Muscle layer of duodenum (tissue), 2 donors: ENCODE results near the gene ITGA1.

ENCODE experiments used
- H3K27ac ChIP-seq: one replicate; pipeline ENCODE4 v1.7.0; 2013; ENCODE audit warnings: mild to moderate bottlenecking, low read length
- H3K27me3 ChIP-seq: one replicate; pipeline ENCODE4 v1.7.0; 2013; ENCODE audit warnings: low read depth, mild to moderate bottlenecking, control low read depth, low read length
- H3K36me3 ChIP-seq, 2 donors: one replicate each; pipeline ENCODE4 v1.7.0; 2013; ENCODE audit warnings: low read length in 2 of 2, control low read depth in 1 of 2, mild to moderate bottlenecking in 1 of 2; ENCODE audit not compliant: insufficient read depth in 2 of 2, control insufficient read depth in 1 of 2
- H3K4me1 ChIP-seq, 2 donors: one replicate each; pipeline ENCODE4 v1.7.0; 2013; ENCODE audit warnings: low read length in 2 of 2, mild to moderate bottlenecking in 2 of 2, control low read depth in 1 of 2, moderate library complexity in 1 of 2; ENCODE audit not compliant: insufficient read depth in 2 of 2, control insufficient read depth in 1 of 2
- H3K4me3 ChIP-seq, 2 donors: one replicate each; pipeline ENCODE4 v1.7.0; 2013; ENCODE audit warnings: low read length in 2 of 2, low read depth in 1 of 2, mild to moderate bottlenecking in 1 of 2
- H3K9me3 ChIP-seq, 2 donors: one replicate each; pipeline ENCODE4 v1.7.0; 2013; ENCODE audit warnings: low read length in 2 of 2, control low read depth in 1 of 2, mild to moderate bottlenecking in 1 of 2; ENCODE audit not compliant: control insufficient read depth in 1 of 2
- donor health status: healthy.

Gene ITGA1

GRCh38 chr5:52943285-52943684 is 155.6 kb downstream of the ITGA1 start:
- Histone ChIP-seq H3K4me1 (peaks cover 0 to 29% of the 10 kb centered on the region in 2 donors), H3K9me3 (no peaks in the 10 kb centered on the region), H3K27me3 (no peaks in the 10 kb centered on the region), H3K4me3 (no peak overlapping the region), H3K36me3 (peaks cover 14 to 24% of the 10 kb centered on the region in 2 donors), H3K27ac (no peak overlapping the region)

GRCh38 chr5:52943808-52944207 is 156.1 kb downstream of the ITGA1 start:
- H3K4me1 ChIP-seq: peaks cover 0 to 34% of the 10 kb centered on the region in 2 donors
- no peaks in the 10 kb centered on the region for H3K27me3 ChIP-seq
- no peak overlapping the region for H3K4me3 ChIP-seq
- H3K27ac ChIP-seq: no peak overlapping the region
- H3K36me3 ChIP-seq: peaks cover 14 to 22% of the 10 kb centered on the region in 2 donors
- no peaks in the 10 kb centered on the region for H3K9me3 ChIP-seq

DNA sequence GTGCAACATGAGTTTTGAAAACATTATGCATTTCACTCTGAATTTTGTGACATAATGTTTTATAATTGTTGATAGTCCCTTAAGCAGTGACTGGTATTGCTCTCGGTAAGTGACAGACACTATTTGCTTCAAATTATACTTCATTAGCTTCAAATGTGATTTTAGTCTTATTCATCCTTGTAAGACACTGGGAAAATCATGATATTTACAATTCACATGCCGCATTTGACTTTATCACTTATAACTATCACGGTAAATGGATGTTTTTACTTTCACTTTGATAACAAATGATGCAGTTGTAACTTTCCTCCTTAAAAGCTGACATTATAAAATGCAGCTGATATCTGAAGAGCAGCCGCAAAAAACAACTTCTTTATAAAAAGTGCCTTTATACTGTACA is 157.3 kb downstream of the ITGA1 start:
- H3K9me3 ChIP-seq: no peaks in the 10 kb centered on the region
- H3K4me3 ChIP-seq: peak overlapping the region; percentile 24 to 45
- no peaks in the 10 kb centered on the region for H3K27me3 ChIP-seq
- peaks cover 0 to 44% of the 10 kb centered on the region in 2 donors for H3K4me1 ChIP-seq
- H3K27ac ChIP-seq: peak overlapping the region; percentile 54
- peaks cover 8 to 15% of the 10 kb centered on the region in 2 donors for H3K36me3 ChIP-seq

- Histone ChIP-seq H3K36me3 (peaks cover 3 to 6% of the 10 kb centered on the region in 2 donors), H3K9me3 (no peaks in the 10 kb centered on the region), H3K27ac (no peak overlapping the region), H3K4me1 (peaks cover 0 to 53% of the 10 kb centered on the region in 2 donors), H3K27me3 (no peaks in the 10 kb centered on the region), H3K4me3 (no peak overlapping the region)
These were observed 159.5 kb downstream of the ITGA1 start for GRCh38 chr5:52947208-52947607.

DNA sequence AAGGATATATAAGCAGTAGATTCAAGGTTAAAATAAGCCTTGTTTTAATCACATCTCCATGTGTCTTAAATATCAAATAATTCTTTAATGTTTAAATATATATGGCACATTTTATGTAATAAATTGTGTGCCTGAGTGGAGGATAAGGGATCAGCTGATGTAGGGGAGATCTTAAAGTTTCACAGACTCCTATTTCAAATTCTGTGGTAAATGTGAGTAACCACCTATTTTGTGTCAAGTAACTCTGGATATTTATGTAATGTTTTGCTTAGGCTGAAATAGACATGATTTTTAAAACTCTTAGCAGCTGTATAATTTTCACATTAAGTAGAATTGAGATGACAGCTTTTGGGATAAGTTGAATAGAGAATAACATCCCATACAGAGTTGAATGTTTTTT is 160.1 kb downstream of the ITGA1 start:
- H3K27me3 ChIP-seq: no peaks in the 10 kb centered on the region
- peaks cover 0 to 53% of the 10 kb centered on the region in 2 donors for H3K4me1 ChIP-seq
- H3K4me3 ChIP-seq: no peak overlapping the region
- peaks cover 3 to 8% of the 10 kb centered on the region in 2 donors for H3K36me3 ChIP-seq
- H3K27ac ChIP-seq: peak overlapping the region; percentile 42
- no peaks in the 10 kb centered on the region for H3K9me3 ChIP-seq

DNA sequence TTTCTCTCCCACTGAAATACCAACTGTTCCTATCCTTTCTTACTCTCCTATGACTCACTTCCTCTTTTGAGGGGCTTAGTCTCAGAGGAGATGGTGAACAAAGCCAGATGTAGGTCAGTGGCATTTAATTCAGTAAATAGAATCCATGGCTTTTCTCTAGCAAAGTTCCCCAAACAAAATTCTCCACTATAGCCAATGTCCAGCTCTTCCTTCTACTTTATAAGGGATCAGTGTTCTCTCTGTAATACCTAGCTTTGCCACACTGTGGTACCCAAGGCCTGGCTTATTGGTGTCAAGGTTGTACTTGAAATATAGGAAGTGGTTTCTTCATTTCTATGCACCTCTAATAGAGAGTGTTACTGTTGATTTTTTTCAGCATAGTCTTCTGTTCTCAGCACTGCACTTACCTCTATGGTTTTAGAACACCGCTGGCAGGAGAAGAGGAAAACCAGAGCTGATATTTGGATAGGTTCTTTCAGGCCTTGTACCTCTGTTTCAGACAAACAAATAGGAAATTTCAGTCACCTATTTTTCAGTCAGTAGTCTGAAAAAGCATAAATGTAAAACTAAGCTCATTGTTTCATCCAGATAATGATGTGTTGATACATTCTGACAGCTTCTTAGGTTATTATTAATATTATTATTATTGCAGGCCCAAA is 160.8 kb downstream of the ITGA1 start:
- Histone ChIP-seq H3K27me3 (no peaks in the 10 kb centered on the region), H3K4me3 (no peak overlapping the region), H3K36me3 (peaks cover 3 to 13% of the 10 kb centered on the region in 2 donors), H3K9me3 (no peaks in the 10 kb centered on the region), H3K4me1 (peaks cover 0 to 53% of the 10 kb centered on the region in 2 donors), H3K27ac (peak overlapping the region; percentile 42)

DNA sequence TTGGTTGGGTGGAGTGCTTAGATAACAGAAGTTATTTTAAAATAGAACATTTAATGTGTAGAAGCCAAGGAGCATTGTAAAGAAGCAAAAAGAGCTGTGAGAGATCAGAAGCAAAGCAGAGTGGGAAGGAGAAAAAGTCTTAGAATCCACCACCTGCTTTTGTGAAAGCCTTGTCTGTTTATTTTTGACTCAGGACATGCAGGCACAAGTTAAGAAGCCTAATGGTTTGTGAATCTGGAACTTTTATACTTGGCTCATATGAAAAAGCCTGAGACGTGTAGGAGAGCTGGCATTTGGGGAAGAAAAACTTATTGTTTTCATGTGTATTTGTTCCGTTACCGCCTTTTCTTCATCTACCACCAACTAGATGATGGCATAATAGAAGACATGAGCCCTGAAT is 163.0 kb downstream of the ITGA1 start:
- Histone ChIP-seq H3K9me3 (no peaks in the 10 kb centered on the region), H3K4me1 (peaks cover 0 to 39% of the 10 kb centered on the region in 2 donors), H3K27ac (no peak overlapping the region), H3K4me3 (no peak overlapping the region), H3K27me3 (no peaks in the 10 kb centered on the region), H3K36me3 (peaks cover 3 to 18% of the 10 kb centered on the region in 2 donors)

DNA sequence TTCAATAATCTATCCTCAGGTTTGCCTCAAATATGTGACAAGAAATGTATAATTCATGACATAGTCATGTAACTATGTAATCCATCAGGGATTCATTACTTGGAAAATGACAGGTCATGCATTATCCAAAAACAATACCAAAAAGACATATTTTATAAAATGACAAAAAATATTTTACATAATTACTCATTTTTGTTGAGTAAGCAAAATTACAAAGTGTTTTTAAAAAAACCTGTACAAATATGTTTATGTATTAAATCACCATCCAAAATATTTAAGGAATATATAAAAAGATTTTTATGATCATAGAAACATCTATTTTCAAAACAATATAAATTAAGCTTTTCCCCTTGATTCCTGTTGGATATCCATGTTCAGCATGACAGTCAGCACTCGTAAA is 164.8 kb downstream of the ITGA1 start:
- H3K4me1 ChIP-seq: peaks cover 3 to 29% of the 10 kb centered on the region in 2 donors
- H3K27ac ChIP-seq: no peak overlapping the region
- no peaks in the 10 kb centered on the region for H3K9me3 ChIP-seq
- H3K4me3 ChIP-seq: no peak overlapping the region
- no peaks in the 10 kb centered on the region for H3K27me3 ChIP-seq
- peaks cover 3 to 26% of the 10 kb centered on the region in 2 donors for H3K36me3 ChIP-seq

DNA sequence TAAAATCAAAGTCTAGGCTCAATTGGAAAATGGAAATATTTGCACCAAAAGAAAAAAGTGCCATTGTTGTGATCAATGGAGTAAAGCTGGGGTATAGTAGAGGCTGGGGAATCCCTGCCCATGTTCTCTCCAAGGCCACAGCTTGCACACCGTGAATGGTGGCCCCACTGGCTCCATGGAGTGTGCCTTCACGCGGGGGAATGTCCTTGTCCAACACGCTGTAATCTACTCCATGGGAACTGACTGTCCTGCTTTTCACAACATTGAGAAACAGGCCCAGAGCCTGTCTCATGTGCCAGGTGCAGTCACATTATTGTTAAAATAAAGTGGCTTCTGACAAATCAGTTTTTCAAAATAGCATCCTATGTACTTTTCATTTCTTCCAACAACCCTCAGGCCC is 168.3 kb downstream of the ITGA1 start:
- H3K36me3 ChIP-seq: peaks cover 0 to 26% of the 10 kb centered on the region in 2 donors
- peaks cover under 1 to 3% of the 10 kb centered on the region in 2 donors for H3K4me1 ChIP-seq

GRCh38 chr5:52956915-52957747 is 169.4 kb downstream of the ITGA1 start:
- Histone ChIP-seq H3K4me1 (peaks cover 0 to 3% of the 10 kb centered on the region in 2 donors), H3K27me3 (no peaks in the 10 kb centered on the region), H3K4me3 (no peak overlapping the region), H3K27ac (no peak overlapping the region), H3K36me3 (peaks cover 0 to 26% of the 10 kb centered on the region in 2 donors), H3K9me3 (no peaks in the 10 kb centered on the region)

More for the DNA sequence above, 168.3 kb downstream of the ITGA1 start:
- Histone ChIP-seq H3K9me3 (no peaks in the 10 kb centered on the region), H3K4me3 (no peak overlapping the region), H3K27me3 (no peaks in the 10 kb centered on the region), H3K27ac (no peak overlapping the region)

GRCh38 chr5:52961274-52961681 is 173.6 kb downstream of the ITGA1 start:
- H3K4me1 ChIP-seq: peaks cover 0 to 3% of the 10 kb centered on the region in 2 donors
- H3K4me3 ChIP-seq: no peak overlapping the region
- no peak overlapping the region for H3K27ac ChIP-seq
- H3K36me3 ChIP-seq: peaks cover 0 to 5% of the 10 kb centered on the region in 2 donors
- no peaks in the 10 kb centered on the region for H3K9me3 ChIP-seq
- H3K27me3 ChIP-seq: no peaks in the 10 kb centered on the region
